Measurements from ENCODE around the gene CALCR. TPM values are rescaled to one million over a fixed set of nuclear protein-coding genes. Genes with fewer than 3 reads are reported as not detected.
"Not testable (repeated sequence)": the region's sequence is repeated elsewhere in the genome, so short reads cannot be mapped to it uniquely, and the experiment has no call there.

The CALCR gene
- total RNA-seq, 1 experiment from 2014 or later = not detected

DNA sequence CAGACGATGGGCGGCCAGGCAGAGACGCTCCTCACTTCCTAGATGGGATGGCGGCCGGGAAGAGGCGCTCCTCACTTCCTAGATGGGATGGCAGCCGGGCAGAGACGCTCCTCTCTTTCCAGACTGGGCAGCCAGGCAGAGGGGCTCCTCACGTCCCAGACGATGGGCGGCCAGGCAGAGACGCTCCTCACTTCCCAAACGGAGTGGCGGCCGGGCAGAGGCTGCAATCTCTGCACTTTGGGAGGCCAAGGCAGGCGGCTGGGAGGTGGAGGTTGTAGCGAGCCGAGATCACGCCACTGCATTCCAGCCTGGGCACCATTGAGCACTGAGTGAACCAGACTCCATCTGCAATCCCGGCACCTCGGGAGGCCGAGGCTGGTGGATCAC is 11.9 kb upstream of the CALCR start:
- H3K27me3 ChIP-seq (ENCODE audit: low read length); POLR2A ChIA-PET (ENCODE audit: unreplicated experiment); H3K9ac ChIP-seq (ENCODE audit: low read length); H4K20me1 ChIP-seq (ENCODE audit: low read length); intact Hi-C loops (cut with micrococcal nuclease); H3K4me1 ChIP-seq (ENCODE audit: insufficient read depth, low read length); H3K36me3 ChIP-seq (ENCODE audit: low read depth, low read length); H2AFZ ChIP-seq (ENCODE audit: low read length); CTCF ChIA-PET; DNase-seq; H3K4me2 ChIP-seq (ENCODE audit: low read length); H3K27ac ChIP-seq (ENCODE audit: low read length); H3K79me2 ChIP-seq (ENCODE audit: low read length); H3F3A ChIP-seq (ENCODE audit: low read length, unreplicated experiment); H3K9me2 ChIP-seq (replicated peaks; ENCODE audit: low read length); H3K4me3 ChIP-seq (ENCODE audit: low read length); BruUV-seq (replicated peaks); ATAC-seq; H3K9me3 ChIP-seq (ENCODE audit: low read length): not testable (repeated sequence)

DNA sequence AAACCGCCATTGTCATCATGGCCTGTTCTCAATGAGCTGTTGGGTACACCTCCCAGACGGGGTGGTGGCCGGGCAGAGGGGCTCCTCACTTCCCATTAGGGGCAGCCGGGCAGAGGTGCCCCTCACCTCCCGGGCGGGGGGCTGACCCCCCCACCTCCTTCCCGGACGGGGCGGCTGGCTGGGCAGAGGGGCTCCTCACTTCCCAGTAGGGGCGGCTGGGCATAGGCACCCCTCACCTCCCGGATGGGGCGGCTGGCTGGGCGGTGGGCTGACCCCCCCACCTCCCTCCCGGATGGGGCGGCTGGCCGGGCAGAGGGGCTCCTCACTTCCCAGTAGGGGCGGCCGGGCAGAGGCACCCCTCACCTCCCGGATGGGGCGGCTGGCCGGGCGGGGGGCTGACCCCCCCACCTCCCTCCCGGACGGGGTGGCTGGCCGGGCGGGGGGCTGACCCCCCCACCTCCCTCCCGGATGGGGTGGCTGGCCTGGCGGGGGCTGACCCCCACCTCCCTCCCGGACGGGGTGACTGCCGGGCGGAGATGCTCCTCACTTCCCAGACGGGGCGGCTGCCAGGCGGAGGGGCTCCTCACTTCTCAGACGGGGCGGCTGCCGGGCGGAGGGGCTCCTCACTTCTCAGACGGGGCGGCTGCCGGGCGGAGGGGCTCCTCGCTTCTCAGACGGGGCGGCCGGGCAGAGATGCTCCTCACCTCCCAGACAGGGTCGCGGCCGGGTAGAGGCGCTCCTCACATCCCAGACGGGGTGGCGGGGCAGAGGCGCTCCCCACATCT is 11.4 kb upstream of the CALCR start:
- H3K9ac ChIP-seq (ENCODE audit: low read length); H3K27me3 ChIP-seq (ENCODE audit: low read length); H3K36me3 ChIP-seq (ENCODE audit: low read depth, low read length); intact Hi-C loops (cut with micrococcal nuclease); ATAC-seq; H4K20me1 ChIP-seq (ENCODE audit: low read length); H3K9me3 ChIP-seq (ENCODE audit: low read length); H3K4me3 ChIP-seq (ENCODE audit: low read length); CTCF ChIA-PET; POLR2A ChIA-PET (ENCODE audit: unreplicated experiment); H3K27ac ChIP-seq (ENCODE audit: low read length); BruUV-seq (replicated peaks); H3K9me2 ChIP-seq (replicated peaks; ENCODE audit: low read length); DNase-seq; H3K79me2 ChIP-seq (ENCODE audit: low read length); H3K4me2 ChIP-seq (ENCODE audit: low read length); H3K4me1 ChIP-seq (ENCODE audit: insufficient read depth, low read length); H3F3A ChIP-seq (ENCODE audit: low read length, unreplicated experiment); H2AFZ ChIP-seq (ENCODE audit: low read length): not testable (repeated sequence)

DNA sequence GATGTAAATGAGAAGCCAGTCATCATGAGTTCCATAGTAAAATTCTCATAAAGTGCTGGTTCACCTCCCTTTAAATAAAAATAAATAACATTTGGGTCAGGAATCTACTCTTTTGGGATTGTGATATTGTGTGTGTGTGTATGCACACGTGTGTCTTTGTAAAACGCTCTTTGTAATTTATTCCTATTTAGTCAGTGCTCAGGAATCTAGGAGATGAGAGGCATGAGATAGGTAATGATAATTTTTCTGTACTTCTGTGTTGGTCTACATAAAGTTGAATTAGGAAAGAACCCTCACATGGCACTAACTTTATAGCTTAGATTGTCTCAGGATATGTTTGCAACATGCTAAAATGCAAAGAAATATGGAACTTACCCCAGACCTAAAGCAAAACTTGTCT is 4.9 kb upstream of the CALCR start:
- ChIA-PET CTCF (no interaction called here), POLR2A (ENCODE audit: unreplicated experiment) (no interaction called here)
- no TSS peak for BruUV-seq (replicated peaks)
- DNase-seq = no peak
- intact Hi-C loops (cut with micrococcal nuclease) = no loop called here
- Histone ChIP-seq H3F3A (ENCODE audit: low read length, unreplicated experiment) (no peaks in the 10 kb centered on the region), H4K20me1 (ENCODE audit: low read length) (no peaks in the 10 kb centered on the region), H3K9me3 (ENCODE audit: low read length) (no peaks in the 10 kb centered on the region), H3K4me2 (ENCODE audit: low read length) (no peak overlapping the region), H3K36me3 (ENCODE audit: low read depth, low read length) (no peaks in the 10 kb centered on the region), H3K27me3 (ENCODE audit: low read length) (peaks cover 56% of the 10 kb centered on the region), H3K27ac (ENCODE audit: low read length) (no peak overlapping the region), H3K4me1 (ENCODE audit: insufficient read depth, low read length) (no peaks in the 10 kb centered on the region), H2AFZ (ENCODE audit: low read length) (no peak overlapping the region), H3K9me2 (replicated peaks; ENCODE audit: low read length) (no peaks in the 10 kb centered on the region), H3K79me2 (ENCODE audit: low read length) (no peaks in the 10 kb centered on the region), H3K9ac (ENCODE audit: low read length) (no peak overlapping the region), H3K4me3 (ENCODE audit: low read length) (no peak overlapping the region)
- no peak for ATAC-seq
- TF ChIP-seq EZH2phosphoT487 (IDR thresholded peaks at IDR 0.05; ENCODE audit: borderline replicate concordance, low read length) (no peak), EZH2 (IDR thresholded peaks at IDR 0.05; ENCODE audit: low read length, unreplicated experiment) (no peak)
- TF ChIP-seq, protein P1, sequence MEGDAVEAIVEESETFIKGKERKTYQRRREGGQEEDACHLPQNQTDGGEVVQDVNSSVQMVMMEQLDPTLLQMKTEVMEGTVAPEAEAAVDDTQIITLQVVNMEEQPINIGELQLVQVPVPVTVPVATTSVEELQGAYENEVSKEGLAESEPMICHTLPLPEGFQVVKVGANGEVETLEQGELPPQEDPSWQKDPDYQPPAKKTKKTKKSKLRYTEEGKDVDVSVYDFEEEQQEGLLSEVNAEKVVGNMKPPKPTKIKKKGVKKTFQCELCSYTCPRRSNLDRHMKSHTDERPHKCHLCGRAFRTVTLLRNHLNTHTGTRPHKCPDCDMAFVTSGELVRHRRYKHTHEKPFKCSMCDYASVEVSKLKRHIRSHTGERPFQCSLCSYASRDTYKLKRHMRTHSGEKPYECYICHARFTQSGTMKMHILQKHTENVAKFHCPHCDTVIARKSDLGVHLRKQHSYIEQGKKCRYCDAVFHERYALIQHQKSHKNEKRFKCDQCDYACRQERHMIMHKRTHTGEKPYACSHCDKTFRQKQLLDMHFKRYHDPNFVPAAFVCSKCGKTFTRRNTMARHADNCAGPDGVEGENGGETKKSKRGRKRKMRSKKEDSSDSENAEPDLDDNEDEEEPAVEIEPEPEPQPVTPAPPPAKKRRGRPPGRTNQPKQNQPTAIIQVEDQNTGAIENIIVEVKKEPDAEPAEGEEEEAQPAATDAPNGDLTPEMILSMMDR (conservative IDR thresholded peaks at IDR 0.05; ENCODE audit: low read depth, low read length) = no peak

DNA sequence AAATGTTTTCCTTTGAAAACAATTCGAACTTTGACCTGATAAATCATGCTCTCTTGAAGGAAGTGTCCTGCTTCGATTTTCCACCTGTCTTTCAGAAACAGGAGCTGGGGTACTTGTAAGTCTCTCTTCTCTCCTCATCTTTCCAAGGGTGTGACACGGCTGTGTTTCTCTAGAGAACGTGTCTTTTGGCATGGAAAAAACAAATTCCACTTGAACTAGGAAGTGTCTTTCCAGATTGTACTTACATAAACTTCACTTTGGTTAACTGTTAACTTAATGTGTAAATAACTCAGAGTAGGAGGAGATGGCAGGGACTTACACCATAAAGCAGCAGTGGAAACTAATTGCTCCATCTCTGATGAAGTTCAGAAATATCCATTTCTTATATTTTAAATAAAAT is 4.2 kb upstream of the CALCR start:
- BruUV-seq (replicated peaks) = no TSS peak
- CTCF ChIA-PET = no interaction called here
- Histone ChIP-seq H3K27me3 (ENCODE audit: low read length) (peaks cover 63% of the 10 kb centered on the region), H3K36me3 (ENCODE audit: low read depth, low read length) (no peaks in the 10 kb centered on the region), H3K27ac (ENCODE audit: low read length) (no peak overlapping the region), H3K4me3 (ENCODE audit: low read length) (no peak overlapping the region), H3K9me2 (replicated peaks; ENCODE audit: low read length) (no peaks in the 10 kb centered on the region), H3K9me3 (ENCODE audit: low read length) (no peaks in the 10 kb centered on the region), H3K4me1 (ENCODE audit: insufficient read depth, low read length) (no peaks in the 10 kb centered on the region), H3K79me2 (ENCODE audit: low read length) (no peaks in the 10 kb centered on the region), H3F3A (ENCODE audit: low read length, unreplicated experiment) (no peaks in the 10 kb centered on the region), H2AFZ (ENCODE audit: low read length) (no peak overlapping the region), H4K20me1 (ENCODE audit: low read length) (no peaks in the 10 kb centered on the region), H3K4me2 (ENCODE audit: low read length) (no peak overlapping the region), H3K9ac (ENCODE audit: low read length) (no peak overlapping the region)
- DNase-seq (no peak), ATAC-seq (no peak)
- POLR2A ChIA-PET (ENCODE audit: unreplicated experiment) = no interaction called here
- TF ChIP-seq EZH2phosphoT487 (IDR thresholded peaks at IDR 0.05; ENCODE audit: borderline replicate concordance, low read length) = no peak
- TF ChIP-seq, protein P1 (conservative IDR thresholded peaks at IDR 0.05; ENCODE audit: low read depth, low read length) = no peak
- no peak for TF ChIP-seq EZH2 (IDR thresholded peaks at IDR 0.05; ENCODE audit: low read length, unreplicated experiment)
- intact Hi-C loops (cut with micrococcal nuclease) = no loop called here
